ENCODE data around the gene UBE2I. TPM values are rescaled to one million over a fixed set of nuclear protein-coding genes. Genes with fewer than 3 reads are reported as not detected.

UBE2I gene
- total RNA-seq, 1 experiment from 2014 or later: 290 TPM

GRCh38 chr16:1278477-1278876, 31.0 kb upstream of the UBE2I start:
- Histone ChIP-seq H3T11ph (ENCODE audit: low read length) (no peak overlapping the region), H3K4me2 (ENCODE audit: insufficient read depth, insufficient read length, low read length) (no peak overlapping the region), H4K91ac (ENCODE audit: insufficient read length, low read depth, low read length) (no peak overlapping the region), H3K79me2 (ENCODE audit: insufficient read depth, low read length) (no peaks in the 10 kb centered on the region), H3K56ac (ENCODE audit: insufficient read length, low read depth, low read length) (no peak overlapping the region), H3K9ac (ENCODE audit: extremely low read depth, insufficient read length, low read length) (no peak overlapping the region), H2BK20ac (ENCODE audit: low read depth, low read length, poor library complexity, severe bottlenecking) (no peak overlapping the region), H3K4ac (ENCODE audit: low read depth, low read length) (no peak overlapping the region), H3K27ac (ENCODE audit: insufficient read length, low read depth, low read length) (no peak overlapping the region), H4K8ac (replicated peaks; ENCODE audit: insufficient read length, low read depth, low read length) (no peak overlapping the region), H2BK120ac (ENCODE audit: low read depth, low read length, poor library complexity, severe bottlenecking) (no peak overlapping the region), H3K14ac (ENCODE audit: insufficient read depth, low read length) (no peak overlapping the region), H4K20me1 (ENCODE audit: control insufficient read depth, insufficient read depth, insufficient read length) (no peaks in the 10 kb centered on the region), H2AFZ (ENCODE audit: low read length) (no peak overlapping the region), H3K27me3 (ENCODE audit: insufficient read depth, low read length) (no peaks in the 10 kb centered on the region), H2AK5ac (ENCODE audit: insufficient read length, low read length) (no peak overlapping the region), H3K79me1 (ENCODE audit: insufficient read depth, low read depth, low read length, poor library complexity, severe bottlenecking) (no peaks in the 10 kb centered on the region), H2BK5ac (ENCODE audit: insufficient read length, low read length) (no peak overlapping the region), H4K5ac (ENCODE audit: insufficient read length, low read depth, low read length) (no peak overlapping the region), H2BK12ac (ENCODE audit: insufficient read length, low read depth, low read length) (no peak overlapping the region), H3K23me2 (ENCODE audit: insufficient read length, low read depth, low read length, poor library complexity, severe bottlenecking) (no peaks in the 10 kb centered on the region), H3K9me3 (ENCODE audit: control insufficient read depth, low read depth, low read length) (no peaks in the 10 kb centered on the region), H2BK15ac (ENCODE audit: low read depth, low read length) (no peak overlapping the region), H3K18ac (ENCODE audit: insufficient read length, low read depth, low read length) (no peak overlapping the region), H3K23ac (ENCODE audit: insufficient read length, low read depth, low read length) (no peak overlapping the region), H3K4me1 (ENCODE audit: insufficient read depth, low read length) (no peaks in the 10 kb centered on the region; the same call in 1 of the 2 replicates)
- peak; percentile 24; the same call in 1 of the 3 replicates for TF ChIP-seq CTCF (conservative IDR thresholded peaks at IDR 0.05)
- DNase-seq: no peak
- Mint-ChIP-seq H3K9me3 (no peaks in the 10 kb centered on the region), H3K27me3 (ENCODE audit: low read depth) (peaks cover 40% of the 10 kb centered on the region), H3K36me3 (ENCODE audit: insufficient read depth in 1 of 3, low read depth in 3 of 3) (peaks cover 0 to 4% (median 0%) of the 10 kb centered on the region in 3 experiments; a peak in 2 of 7 replicates), H3K4me3 (no peak overlapping the region), H3K27ac (no peak overlapping the region), H3K4me1 (peaks cover 9 to 19% of the 10 kb centered on the region in 2 experiments; a peak in 3 of 4 replicates)
- WGBS (ENCODE audit: extremely low coverage, insufficient read length, low lambda C conversion rate): no CpG with 5 or more reads among the region's 18 CpGs

Measured in H9 (cell line).